Esophagus squamous epithelium (tissue), 4 donors: ENCODE results near the gene ARHGEF37.

Source experiments
- CTCF ChIP-seq, 6 experiments: fragments of 450-650 bp in 4 of 6; fragments of 200-600 bp in 2 of 6; sonication (generic) in 2 of 6; IDR thresholded peaks; one replicate each; pipeline ENCODE4 v1.5.1; 2016 to 2019; ENCODE audit warnings: antibody characterized with exemption in 6 of 6, mild to moderate bottlenecking in 4 of 6, moderate library complexity in 4 of 6
- POLR2A ChIP-seq, 4 donors: fragments of 450-650 bp; IDR thresholded peaks; one replicate each; pipeline ENCODE4 v1.6.1; 2017; ENCODE audit warnings: antibody characterized with exemption in 4 of 4, mild to moderate bottlenecking in 4 of 4, moderate library complexity in 3 of 4

DNA sequence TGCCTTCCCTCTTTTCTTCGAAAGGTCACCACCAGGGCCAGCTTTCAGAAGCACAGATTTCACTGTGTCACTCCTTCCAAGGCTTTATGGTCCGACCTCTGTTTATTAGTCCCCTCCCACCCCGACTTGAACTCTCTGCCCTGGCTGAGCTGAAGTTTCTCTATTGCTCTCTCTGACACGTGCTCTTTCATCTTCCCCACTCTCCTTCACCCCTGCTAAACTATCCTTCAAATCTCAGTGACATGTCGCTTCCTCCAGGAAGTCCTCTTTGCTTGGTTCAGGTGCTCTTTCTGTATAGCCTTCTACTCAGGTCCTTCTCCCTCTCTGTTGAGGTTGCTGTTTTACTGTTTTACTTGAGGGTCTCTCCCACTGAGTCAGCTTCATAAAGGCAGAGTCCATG is 64.4 kb downstream of the ARHGEF37 start:
- TF ChIP-seq CTCF (IDR thresholded peaks at IDR 0.05), result no peak
- TF ChIP-seq POLR2A (IDR thresholded peaks at IDR 0.05), result no peak
